ENCODE data around the gene FSTL3. TPM values are rescaled to one million over a fixed set of nuclear protein-coding genes. Genes with fewer than 3 reads are reported as not detected.

The FSTL3 gene
- total RNA-seq, 1 donor from 2014 or later, result 2.4 TPM

GRCh38 chr19:710767-711166, 34.6 kb downstream of the FSTL3 start:
- peaks cover 7% of the 10 kb centered on the region for H3K36me3 Mint-ChIP-seq
- H3K9ac ChIP-seq, result no peak overlapping the region
- H3K27me3 Mint-ChIP-seq (ENCODE audit: insufficient read depth, low read depth), result peaks cover 12% of the 10 kb centered on the region
- no peaks in the 10 kb centered on the region for H3K27me3 ChIP-seq
- H3K4me2 ChIP-seq, result peak overlapping the region; percentile 94
- H3K36me3 ChIP-seq, result no peaks in the 10 kb centered on the region
- TF ChIP-seq EZH2phosphoT487 (IDR thresholded peaks at IDR 0.05) (no peak), CTCF (IDR thresholded peaks at IDR 0.05) (no peak), EZH2 (IDR thresholded peaks at IDR 0.05) (no peak)
- peaks cover 23% of the 10 kb centered on the region for H3K79me2 ChIP-seq (ENCODE audit: low read depth)
- no peak overlapping the region for H3K27ac ChIP-seq
- H3K4me1 Mint-ChIP-seq, result peaks cover 27% of the 10 kb centered on the region
- H3K4me3 Mint-ChIP-seq, result peak overlapping the region; percentile 82
- peaks cover 26% of the 10 kb centered on the region for H4K20me1 ChIP-seq (ENCODE audit: low read depth)
- no peak for DNase-seq (ENCODE audit: low spot score)
- H3K9me3 ChIP-seq (ENCODE audit: low read depth), result no peaks in the 10 kb centered on the region
- H3K9me3 Mint-ChIP-seq, result peaks cover 10% of the 10 kb centered on the region
- H3K27ac Mint-ChIP-seq, result peak overlapping the region; percentile 60
- H2AFZ ChIP-seq (replicated peaks), result no peak overlapping the region
- peaks cover 32% of the 10 kb centered on the region for H3F3A ChIP-seq (ENCODE audit: low read depth)
- H3K4me3 ChIP-seq, result no peak overlapping the region
- H3K4me1 ChIP-seq, result peaks cover 17% of the 10 kb centered on the region

GRCh38 chr19:711254-711653, 35.1 kb downstream of the FSTL3 start:
- TF ChIP-seq EZH2 (IDR thresholded peaks at IDR 0.05), result no peak
- TF ChIP-seq CTCF (IDR thresholded peaks at IDR 0.05), result no peak
- no peak for TF ChIP-seq EZH2phosphoT487 (IDR thresholded peaks at IDR 0.05)
- Histone ChIP-seq H3K36me3 (no peaks in the 10 kb centered on the region), H3K79me2 (ENCODE audit: low read depth) (peaks cover 23% of the 10 kb centered on the region), H4K20me1 (ENCODE audit: low read depth) (peaks cover 28% of the 10 kb centered on the region), H3K9me3 (ENCODE audit: low read depth) (no peaks in the 10 kb centered on the region), H3K4me3 (no peak overlapping the region), H3K9ac (no peak overlapping the region), H3K27ac (no peak overlapping the region), H2AFZ (replicated peaks) (no peak overlapping the region), H3K4me1 (peaks cover 17% of the 10 kb centered on the region), H3K4me2 (no peak overlapping the region), H3F3A (ENCODE audit: low read depth) (peaks cover 32% of the 10 kb centered on the region), H3K27me3 (no peaks in the 10 kb centered on the region)
- H3K36me3 Mint-ChIP-seq, result peaks cover 7% of the 10 kb centered on the region
- H3K4me3 Mint-ChIP-seq, result peak overlapping the region; percentile 82
- peaks cover 12% of the 10 kb centered on the region for H3K27me3 Mint-ChIP-seq (ENCODE audit: insufficient read depth, low read depth)
- no peak for DNase-seq (ENCODE audit: low spot score)
- peaks cover 29% of the 10 kb centered on the region for H3K4me1 Mint-ChIP-seq
- H3K9me3 Mint-ChIP-seq, result peaks cover 12% of the 10 kb centered on the region
- H3K27ac Mint-ChIP-seq, result peak overlapping the region; percentile 60

- H3K27ac Mint-ChIP-seq, result no peak overlapping the region
- no peak overlapping the region for H3K4me3 ChIP-seq
Observed at GRCh38 chr19:715347-715746, 39.2 kb downstream of the FSTL3 start.

More at GRCh38 chr19:715347-715746, 39.2 kb downstream of the FSTL3 start:
- peaks cover 6% of the 10 kb centered on the region for H3K27me3 Mint-ChIP-seq (ENCODE audit: insufficient read depth, low read depth)
- Histone ChIP-seq H4K20me1 (ENCODE audit: low read depth) (peaks cover 55% of the 10 kb centered on the region), H3K4me2 (no peak overlapping the region), H3K27me3 (no peaks in the 10 kb centered on the region), H2AFZ (replicated peaks) (no peak overlapping the region), H3K79me2 (ENCODE audit: low read depth) (peaks cover 13% of the 10 kb centered on the region), H3K36me3 (no peaks in the 10 kb centered on the region), H3K9ac (no peak overlapping the region), H3K4me1 (peaks cover 15% of the 10 kb centered on the region), H3F3A (ENCODE audit: low read depth) (peaks cover 17% of the 10 kb centered on the region), H3K27ac (no peak overlapping the region), H3K9me3 (ENCODE audit: low read depth) (no peaks in the 10 kb centered on the region)
- peaks cover 5% of the 10 kb centered on the region for H3K36me3 Mint-ChIP-seq
- peaks cover 9% of the 10 kb centered on the region for H3K9me3 Mint-ChIP-seq
- peaks cover 39% of the 10 kb centered on the region for H3K4me1 Mint-ChIP-seq
- no peak overlapping the region for H3K4me3 Mint-ChIP-seq
- DNase-seq (ENCODE audit: low spot score), result no peak
- TF ChIP-seq EZH2phosphoT487 (IDR thresholded peaks at IDR 0.05) (no peak), EZH2 (IDR thresholded peaks at IDR 0.05) (no peak), CTCF (IDR thresholded peaks at IDR 0.05) (no peak)
